HG03520 (cell line): Measurements from ENCODE around the gene ADH1B.
"Not testable (repeated sequence)": the region's sequence is repeated elsewhere in the genome, so short reads cannot be mapped to it uniquely, and the experiment has no call there.

ENCODE experiments used
- ATAC-seq: cut with Tn5 transposase; IDR thresholded peaks from one replicate; pipeline ENCODE4 v1.9.1; 2021; ENCODE audit warnings: mild to moderate bottlenecking, moderate library complexity; ENCODE audit not compliant: unreplicated experiment

ADH1B gene

DNA sequence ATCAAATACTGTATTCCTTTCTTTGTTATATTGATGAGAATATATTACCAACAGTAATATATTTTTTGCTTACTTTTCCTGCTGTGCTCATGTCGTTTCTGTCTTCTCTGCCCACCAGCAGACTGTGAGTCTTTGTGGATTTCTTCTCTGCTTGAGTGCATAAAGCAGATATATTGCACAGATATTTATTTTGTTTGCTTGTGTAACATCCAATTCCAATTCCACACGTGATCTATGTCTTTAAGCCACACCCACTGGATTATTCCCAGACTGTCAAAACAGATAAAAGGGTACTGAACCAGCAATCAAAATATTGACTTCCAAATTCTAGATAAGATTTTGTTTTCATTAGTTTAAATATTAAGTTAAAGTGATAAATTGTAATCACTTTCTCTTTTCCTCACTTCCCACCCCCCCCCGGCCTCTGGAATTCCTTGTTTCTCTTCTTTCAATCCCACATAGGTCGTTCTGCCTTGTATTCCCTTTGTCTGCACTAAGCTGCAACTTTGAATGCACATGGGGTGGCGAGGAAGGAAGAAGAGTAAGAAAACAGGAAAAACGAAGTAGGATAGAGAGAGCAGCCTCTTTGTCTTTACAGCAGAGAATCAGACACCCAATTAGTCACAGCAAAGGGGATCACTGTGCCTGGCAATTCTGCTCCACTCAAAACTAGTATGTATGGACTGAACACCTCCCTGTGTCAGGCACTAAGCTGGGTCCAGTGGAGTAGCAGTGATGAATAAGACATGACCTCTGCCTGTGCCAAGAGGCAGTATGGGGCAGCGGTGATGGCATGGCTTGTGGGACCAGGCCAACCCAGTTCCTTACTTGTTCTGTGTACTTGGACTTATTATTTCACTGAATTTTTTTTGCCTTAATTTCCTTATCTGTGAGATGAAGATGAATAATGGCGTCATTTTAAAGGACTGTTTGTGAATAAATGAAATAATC, at the start of gene ADH1B:
Gene ADH1B (minus strand): TSS at position 161 of the 951 bp plus-strand sequence. CDS start 70 bp downstream, at position 91.
- ATAC-seq = no peak

DNA sequence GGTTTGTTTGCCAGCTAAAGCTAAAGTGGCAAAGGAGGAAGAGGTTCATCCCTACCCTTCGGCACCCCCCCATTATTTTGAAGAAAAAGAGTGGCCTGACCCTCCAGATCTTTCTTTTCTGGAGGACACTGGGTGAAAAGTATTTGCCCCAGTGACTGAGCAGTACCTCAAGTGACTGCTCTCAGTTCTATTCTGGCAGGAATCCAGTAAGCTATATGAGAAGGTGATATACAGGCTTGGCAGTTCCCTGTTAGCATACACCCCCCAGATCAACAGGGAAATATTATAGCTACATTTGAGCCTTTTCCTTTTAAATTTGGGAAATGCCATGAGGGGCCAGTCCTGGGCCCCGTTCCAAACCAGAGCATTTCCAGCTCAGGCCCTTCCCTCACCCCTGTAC, 46.6 kb upstream of the ADH1B start:
- ATAC-seq = not testable (repeated sequence)

DNA sequence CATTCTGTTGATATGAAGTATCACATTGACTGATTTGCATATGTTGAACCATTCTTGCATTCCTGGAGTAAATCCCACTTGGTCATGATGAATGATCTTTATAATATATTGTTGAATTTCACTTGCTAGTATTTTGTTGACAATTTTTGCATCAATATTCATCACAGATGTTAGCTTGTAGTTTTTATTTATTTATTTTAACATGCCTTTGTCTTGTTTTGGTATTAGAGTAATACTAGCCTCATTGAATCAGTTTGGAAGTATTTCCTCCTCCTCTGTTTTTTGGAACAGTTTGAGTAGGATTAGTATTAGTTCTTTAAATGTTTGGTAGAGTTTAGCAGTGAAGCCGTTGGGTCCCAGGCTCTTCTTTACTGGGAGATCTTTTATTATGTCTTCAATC, 45.3 kb upstream of the ADH1B start:
- ATAC-seq = no peak

DNA sequence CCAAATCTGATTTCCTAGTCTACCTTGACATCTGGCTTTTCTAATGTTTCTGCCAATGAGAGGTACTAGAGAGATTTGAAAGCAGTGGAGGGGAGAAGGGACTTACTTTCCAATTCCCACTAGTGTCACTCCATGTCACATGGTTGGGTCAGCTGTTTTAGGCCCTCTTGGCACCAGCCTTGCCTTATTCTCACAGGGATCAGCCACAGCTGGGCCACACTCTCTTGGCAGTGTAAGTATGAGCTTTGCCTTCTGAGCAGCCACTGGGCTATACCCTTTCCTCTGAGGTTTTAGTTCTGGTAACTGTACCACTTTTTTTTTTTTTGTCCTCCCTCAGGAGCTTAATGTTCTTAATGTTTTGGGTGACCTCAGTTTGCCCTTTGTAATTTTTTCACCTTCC, 41.6 kb upstream of the ADH1B start:
- no peak for ATAC-seq

DNA sequence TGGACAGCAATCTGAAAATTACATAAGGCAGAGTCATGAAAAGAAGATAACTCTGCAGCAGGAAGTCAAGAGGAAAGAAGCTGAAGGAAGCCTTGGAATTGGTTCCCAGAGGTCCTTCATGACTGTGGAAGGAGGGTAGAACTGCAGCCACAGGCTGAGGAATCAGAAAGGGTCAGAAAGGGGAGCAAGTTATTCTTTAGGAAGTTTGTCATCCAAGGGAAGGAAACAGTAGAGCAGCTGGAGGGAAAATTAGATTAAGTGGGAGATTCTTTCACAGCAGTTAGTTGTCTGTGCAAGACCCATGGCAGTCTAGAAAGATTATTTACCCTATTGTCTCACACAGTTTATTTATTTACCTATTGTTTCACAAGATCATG, 40.7 kb upstream of the ADH1B start:
- ATAC-seq = no peak

DNA sequence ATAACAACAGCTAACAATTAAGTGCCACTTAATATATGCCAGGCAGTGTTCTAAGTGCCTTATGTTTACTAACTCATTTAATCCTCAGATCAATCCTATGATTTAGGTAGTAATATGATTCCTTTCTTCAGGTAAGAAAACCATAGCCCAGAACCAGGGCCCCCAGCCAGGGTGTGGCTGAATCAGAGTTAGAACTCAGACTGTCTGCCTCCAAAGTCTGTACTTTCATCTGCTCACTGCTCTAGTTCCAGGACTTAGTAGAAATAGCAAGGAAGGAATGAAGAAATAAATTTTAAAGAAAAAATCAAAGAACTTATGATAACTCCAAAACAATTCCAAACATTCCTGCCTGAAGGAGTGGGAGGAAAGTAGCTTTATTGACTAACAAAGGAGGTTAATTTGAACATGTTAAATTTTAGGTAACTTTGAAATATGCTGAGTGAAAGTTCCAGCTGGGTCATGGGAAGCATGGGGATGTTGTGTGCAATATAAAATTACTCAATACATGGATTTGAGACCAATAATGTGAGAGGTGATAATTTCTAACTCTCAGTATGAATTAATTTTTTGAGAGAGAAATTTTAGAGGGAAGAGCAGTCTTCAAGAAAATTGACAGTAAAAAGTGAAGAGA, 40.2 kb upstream of the ADH1B start:
- no peak for ATAC-seq

DNA sequence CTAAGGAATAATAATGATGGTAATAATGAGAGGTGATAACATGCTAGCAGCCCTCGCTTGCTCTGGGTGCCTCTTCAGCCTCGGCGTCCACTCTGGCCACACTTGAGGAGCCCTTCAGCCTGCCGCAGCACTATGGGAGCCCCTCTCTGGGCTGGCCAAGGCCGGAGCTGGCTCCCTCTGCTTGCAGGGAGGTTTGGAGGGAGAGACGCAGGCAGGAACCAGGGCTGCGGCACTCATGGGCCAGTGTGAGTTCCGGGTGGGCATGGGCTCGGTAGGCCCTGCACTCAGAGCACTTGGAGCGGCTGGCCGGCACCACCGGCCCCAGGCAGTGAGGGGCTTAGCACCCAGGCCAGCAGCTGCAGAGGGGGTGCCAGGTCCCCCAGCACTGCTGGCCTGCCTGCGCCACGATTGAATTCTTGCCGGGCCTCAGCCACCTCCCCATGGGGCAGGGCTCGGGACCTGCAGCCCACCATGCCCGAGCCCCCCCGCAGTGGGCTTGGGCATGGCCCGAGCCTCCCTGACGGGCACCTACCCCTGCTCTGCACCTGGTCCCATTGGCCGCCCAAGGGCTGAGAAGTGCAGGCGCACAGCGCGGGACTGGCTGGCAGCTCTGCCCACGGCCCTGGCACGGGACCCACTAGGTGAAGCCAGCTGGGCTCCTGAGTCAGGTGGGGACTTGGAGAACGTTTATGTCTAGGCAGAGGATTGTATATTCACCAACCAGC, 38.4 kb upstream of the ADH1B start:
- ATAC-seq = no peak

DNA sequence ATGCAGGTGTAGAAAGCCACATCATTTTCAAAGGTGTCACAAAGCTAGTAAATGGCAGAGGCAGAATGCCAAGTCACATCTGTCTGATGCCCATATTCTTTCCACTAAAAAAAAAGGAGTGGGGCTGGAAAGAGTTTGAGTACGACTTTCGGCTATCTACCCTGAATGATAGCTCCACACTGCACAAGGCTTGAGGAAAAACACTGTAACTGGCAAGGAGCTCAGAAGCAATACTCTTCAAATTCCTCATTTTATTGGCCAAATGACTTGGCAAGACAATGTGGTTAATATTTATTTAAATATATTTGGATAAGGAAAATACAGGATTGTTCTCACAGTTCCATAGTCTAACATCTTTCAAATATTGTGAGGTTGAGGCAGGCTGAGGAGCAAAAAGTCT, 36.7 kb upstream of the ADH1B start:
- ATAC-seq = no peak

DNA sequence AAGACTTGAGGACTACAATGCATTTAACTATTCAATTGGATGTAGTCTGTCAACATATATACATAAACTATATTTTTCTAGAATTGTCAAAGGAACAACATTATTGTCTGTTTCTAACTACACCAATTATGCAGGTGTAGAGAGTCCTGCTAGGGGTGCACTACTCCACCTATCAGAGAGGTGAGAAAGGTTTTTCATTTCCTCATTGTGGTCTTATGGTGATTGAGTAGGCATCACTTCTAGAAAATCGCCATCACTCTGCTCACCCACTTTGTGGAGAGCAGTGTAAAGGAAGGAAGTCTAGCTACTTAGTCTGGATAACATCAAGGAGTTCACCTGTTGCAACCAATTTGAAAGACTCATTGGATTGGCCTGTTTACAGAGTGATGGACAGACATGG, 35.8 kb upstream of the ADH1B start:
- ATAC-seq = peak; percentile 84

DNA sequence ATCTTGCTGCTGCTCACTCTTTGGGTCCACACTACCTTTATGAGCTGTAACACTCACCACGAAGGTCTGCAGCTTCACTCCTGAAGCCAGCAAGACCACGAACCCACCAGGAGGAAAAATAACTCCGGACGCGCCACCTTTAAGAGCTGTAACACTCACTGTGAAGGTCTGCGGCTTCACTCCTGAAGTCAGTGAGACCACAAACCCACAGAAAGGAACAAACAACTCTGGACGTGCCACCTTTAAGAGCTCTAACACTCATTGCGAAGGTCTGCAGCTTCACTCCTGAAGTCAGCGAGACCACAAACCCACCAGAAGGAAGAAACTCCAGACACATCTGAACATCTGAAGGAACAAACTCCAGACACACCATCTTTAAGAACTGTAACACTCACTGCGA, 34.9 kb upstream of the ADH1B start:
- not testable (repeated sequence) for ATAC-seq

DNA sequence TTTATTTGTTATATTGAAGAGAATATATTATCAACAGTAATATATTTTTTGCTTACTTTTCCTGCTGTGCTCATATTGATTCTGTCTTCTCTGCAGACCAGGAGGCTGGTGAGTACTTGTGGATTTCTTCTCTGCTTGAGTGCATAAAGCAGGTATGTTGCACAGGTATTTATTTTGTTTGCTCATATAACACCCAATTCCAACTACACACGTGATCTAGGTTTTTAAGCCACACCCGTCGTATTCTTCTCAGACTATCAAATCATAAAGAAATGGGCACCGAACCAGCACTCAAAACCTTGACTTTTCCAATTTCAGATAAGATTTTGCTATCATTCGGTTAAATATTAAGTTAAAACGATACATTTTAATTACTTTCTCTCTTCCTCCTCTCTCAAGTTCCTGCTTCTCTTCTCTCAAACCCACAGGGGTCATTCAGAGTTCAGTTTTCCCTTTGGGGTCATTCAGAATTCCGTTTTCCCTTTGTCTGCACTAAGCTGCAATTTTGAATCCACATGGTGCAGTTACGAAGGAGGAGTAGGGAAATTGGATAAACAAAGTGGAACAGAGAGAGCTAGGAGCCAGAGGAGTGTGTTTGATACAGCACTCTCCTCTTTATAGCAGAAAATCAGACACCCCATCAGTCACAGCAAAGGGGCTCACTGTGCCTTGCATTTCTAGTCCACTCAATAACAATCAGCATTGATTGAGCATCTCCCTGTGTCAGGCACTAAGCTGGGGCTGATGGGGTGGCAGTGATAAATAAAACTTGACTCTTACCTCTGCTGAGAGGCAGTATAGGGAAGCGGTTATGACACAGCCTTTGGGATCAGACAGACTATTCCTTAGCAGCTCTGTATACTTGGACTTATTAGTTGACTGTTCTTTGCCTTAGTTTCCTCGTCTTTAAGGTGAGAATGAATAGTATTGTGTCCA, 31.7 kb upstream of the ADH1B start, which contains the start of gene ADH1C:
Gene ADH1C (minus strand): TSS at position 145 of the 936 bp plus-strand sequence. CDS start 71 bp downstream, at position 74.
- ATAC-seq = no peak

DNA sequence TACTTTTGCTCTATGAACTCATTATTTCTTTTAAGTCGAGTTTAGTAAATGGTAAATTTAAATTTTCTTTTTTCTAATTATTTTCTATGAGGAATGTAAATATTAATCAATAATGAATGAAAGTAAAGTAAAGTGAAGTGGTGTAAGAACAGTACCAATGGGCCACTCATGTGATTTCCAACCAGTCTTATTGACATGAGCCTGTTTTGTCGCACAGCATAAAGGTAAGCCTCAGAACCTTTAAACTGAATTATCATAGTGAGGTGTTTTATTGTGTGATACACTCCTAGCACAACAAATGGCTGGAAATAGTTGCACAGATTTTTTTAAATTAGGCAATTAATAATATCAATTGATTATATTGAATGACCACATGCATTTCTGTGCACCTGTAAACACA, 30.3 kb upstream of the ADH1B start:
- ATAC-seq = no peak

DNA sequence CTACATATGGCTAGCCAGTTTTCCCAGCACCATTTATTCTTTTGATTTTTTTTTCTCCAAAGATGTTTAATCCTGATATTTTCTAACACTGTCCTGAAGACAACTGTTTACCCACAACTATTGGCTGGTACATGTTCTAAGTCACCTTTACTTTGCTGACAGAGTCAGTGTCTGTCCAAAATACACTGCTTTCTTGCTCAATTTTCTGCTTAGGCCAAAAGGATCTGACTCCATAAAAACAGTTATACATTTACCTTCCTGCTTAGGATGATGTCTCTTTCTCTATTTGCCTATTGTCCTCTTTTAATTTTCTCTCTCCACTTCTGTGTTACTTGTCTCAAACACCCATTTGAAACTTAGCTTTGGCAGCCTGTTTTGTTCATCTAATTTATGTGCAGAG, 28.1 kb upstream of the ADH1B start:
- ATAC-seq = no peak

DNA sequence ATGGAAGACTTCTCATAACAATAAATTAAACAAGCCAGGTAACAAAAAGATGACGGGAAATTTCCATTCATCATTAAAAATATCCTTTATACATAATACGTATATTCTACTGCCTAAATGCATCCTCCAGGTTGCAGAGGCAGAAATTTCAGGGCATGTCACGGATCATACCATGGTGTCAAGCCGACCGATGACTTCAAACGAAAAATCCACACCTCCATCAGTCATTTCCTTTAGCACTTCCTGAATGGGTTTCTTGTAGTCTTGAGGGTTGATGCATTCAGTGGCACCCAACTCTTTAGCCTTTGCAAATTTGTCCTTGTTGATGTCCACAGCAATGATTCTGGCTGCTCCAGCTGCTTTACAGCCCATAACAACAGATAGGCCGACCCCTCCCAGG, 21.4 kb upstream of the ADH1B start:
- not testable (repeated sequence) for ATAC-seq

DNA sequence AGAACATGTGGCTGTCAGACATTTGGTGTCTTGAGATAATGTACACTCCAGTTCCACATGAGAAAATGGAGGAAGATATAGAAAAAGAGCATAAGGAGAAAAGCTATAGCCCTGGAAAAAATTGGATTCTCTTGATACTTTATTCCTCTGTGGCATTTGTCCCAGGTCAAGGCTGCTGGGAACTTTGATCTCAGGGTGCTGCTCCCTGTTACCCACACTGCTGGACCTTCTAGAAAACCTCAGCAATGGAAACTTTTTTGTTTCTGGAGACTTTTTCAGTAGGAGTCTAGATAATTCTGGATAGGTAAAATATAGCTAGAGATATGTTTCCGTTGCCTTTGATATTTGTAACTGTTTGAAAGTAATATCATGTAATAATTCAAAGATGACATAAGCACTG, 20.2 kb upstream of the ADH1B start:
- ATAC-seq = no peak

DNA sequence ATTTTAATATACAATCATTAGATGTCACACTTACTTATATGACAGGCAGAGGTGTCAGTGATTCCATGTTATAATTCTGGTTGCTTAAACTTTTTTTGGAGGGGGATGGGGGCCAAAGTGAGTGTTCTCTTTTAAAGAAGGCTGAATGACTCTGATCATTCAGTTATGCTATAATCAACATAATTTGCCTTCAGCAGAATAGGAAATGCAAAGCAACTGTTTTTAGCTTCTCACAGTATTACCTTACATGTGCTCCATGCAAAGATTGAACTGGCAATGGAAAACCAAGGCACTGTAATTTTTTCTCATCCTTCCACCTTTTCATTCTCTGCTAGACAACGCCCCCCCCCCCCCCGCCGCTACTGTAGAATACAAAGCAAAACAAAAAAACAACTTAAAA, 18.0 kb upstream of the ADH1B start:
- no peak for ATAC-seq

DNA sequence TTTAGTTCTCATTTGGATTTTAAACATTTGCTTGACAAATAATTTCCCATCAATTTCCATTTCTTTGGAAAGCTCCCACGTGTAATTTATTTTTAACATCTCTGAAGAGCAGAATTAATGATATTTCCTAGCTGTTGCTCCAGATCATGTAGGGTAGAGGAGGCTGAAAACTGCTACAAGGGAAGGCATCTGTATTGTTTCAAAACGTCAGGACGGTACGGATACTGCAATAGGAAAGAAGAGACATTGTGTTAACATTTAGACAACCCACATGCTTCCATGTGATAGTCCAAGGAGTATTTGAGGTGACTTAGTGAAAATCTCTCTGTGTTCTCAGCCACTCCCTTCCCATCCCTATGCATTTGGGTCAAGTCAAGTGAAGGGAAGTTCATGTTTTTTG, 15.4 kb upstream of the ADH1B start:
- no peak for ATAC-seq

DNA sequence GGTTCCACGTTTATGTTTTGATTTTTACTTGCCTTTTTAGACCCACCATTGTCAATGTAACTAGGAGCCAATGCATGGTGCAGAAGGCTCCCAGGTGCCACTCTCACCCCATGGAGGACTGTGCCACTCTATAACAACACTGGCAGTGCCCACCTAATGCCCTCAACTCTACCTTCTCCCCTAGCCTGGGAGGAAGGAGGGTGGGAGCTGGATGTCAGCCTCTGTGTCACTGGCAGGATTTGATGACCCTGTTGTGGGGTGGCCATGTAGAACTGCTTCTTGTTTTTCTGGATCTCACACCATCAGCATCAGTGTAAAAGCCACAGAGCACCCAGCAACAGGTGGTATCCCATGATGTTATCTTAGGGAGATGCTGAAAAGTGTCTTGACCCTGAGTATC, 13.7 kb upstream of the ADH1B start:
- ATAC-seq = no peak

DNA sequence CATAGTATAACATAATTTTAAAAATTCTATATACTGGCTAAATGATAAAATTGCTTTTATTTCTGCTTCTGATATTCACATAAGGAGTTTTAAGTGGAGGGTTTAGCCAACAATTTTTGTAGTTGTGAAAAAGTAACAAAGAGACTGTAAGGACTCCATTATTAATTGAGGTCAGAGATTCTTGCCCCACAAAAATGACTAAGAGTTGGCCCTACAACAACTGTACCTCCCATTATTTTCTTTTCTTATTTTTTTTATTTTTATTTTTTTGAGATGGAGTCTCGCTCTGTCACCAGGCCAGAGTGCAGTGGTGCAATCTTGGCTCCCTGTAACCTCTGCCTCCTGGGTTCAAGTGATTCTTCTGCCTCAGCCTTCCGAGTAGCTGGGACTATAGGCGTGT, 9.4 kb upstream of the ADH1B start:
- no peak for ATAC-seq

DNA sequence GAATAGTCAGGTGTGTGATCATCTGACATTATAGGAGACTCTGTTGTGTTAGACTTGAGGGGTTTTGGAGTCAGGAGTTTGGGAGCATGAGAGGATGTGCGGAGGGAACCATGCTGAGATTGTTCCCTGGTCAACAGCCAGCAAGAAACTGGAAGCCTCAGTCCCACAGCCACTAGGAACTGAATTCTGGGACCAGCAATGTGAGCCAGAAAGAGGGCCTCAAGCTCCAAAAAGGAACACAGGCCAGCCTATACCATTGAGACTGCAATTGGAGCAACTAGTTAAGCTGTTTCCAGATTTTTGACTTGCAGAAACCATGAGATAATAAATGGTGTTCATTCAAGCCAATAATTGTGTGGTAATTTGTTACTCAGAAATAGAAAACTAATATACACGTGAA, 8.7 kb upstream of the ADH1B start:
- no peak for ATAC-seq
